ENCODE data around the gene MYOD1.
A peak's percentile ranks its signal among the peaks of the same experiment; 100 is the strongest.

MYOD1 gene

GRCh38 chr11:17702876-17703275 lies 16.5 kb upstream of the MYOD1 start:
- no peak for DNase-seq (ENCODE audit: low read depth in 2 of 2)

GRCh38 chr11:17703951-17704350 lies 15.4 kb upstream of the MYOD1 start:
- no peak for DNase-seq (ENCODE audit: low read depth in 2 of 2)

DNA sequence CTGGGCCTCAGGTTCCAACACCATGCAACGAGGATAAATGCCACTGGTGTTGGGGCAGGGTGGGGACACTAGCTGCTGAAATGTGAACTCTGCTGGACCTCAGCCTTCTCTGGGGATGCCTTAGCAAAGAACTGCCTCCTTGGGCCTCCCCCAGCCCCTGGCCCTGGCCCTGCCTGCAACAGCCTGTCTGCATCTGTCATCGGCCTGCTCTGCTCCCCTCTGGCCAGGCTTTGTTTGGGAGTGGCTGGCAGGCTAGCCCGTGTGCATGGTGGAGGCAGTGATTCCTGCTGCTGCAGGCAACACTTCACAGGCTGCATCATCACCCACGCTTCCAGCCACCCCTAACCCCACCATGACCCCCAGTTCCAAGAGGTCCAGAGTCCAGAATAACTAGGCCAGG lies 11.5 kb upstream of the MYOD1 start:
- DNase-seq (ENCODE audit: low read depth in 2 of 2), result no peak

GRCh38 chr11:17711836-17712235 lies 7.5 kb upstream of the MYOD1 start:
- DNase-seq (ENCODE audit: low read depth in 2 of 2), result no peak

DNA sequence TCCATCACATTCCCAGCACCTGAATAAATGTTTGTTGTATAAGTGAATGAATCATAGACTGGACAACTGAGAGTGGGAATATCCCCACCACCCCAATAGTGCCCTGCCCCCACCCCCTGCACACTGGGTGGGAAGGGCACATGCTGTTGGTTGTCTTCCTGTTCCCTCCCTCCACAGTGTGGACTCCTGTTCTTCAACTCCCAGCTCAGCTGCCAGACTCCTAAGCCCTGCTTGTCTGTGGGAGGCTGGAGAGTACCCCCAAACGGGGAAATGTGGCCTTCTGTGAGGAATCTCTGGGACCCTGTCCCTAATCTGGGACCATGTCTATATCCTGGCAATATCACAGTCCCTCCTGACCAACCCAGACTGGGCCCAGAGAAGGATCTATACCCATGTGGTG lies 5.5 kb upstream of the MYOD1 start:
- DNase-seq (ENCODE audit: low read depth in 2 of 2), result no peak

GRCh38 chr11:17714356-17714854 lies 5.0 kb upstream of the MYOD1 start:
- DNase-seq (ENCODE audit: low read depth in 2 of 2), result no peak

- DNase-seq (ENCODE audit: low read depth in 2 of 2), result no peak
Measured at GRCh38 chr11:17714870-17715269, 4.5 kb upstream of the MYOD1 start.

DNA sequence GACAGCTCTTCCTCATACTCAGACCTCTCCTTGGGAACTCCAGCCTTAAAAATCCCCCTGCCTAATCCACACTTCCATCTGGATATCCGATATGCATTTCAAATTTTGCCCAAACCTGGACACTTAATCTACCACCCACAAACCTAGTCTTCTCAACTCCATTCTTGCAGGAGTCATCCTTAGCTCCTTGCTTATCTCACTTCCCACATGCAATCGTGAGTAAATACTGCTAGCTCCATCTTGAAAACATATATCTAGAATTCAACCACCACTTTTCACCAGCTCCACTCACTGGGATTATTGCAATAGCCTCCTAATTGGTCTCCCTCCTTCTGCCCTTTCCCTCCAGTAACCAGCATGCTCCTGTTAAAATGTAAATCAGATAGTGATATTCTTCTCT lies 2.6 kb upstream of the MYOD1 start:
- DNase-seq (ENCODE audit: low read depth in 2 of 2), result no peak

GRCh38 chr11:17718015-17718414 lies 1.4 kb upstream of the MYOD1 start:
- no peak for DNase-seq (ENCODE audit: low read depth in 2 of 2)

- no peak for DNase-seq (ENCODE audit: low read depth in 2 of 2)
Measured at GRCh38 chr11:17718510-17718962, 835 bp upstream of the MYOD1 start.

DNA sequence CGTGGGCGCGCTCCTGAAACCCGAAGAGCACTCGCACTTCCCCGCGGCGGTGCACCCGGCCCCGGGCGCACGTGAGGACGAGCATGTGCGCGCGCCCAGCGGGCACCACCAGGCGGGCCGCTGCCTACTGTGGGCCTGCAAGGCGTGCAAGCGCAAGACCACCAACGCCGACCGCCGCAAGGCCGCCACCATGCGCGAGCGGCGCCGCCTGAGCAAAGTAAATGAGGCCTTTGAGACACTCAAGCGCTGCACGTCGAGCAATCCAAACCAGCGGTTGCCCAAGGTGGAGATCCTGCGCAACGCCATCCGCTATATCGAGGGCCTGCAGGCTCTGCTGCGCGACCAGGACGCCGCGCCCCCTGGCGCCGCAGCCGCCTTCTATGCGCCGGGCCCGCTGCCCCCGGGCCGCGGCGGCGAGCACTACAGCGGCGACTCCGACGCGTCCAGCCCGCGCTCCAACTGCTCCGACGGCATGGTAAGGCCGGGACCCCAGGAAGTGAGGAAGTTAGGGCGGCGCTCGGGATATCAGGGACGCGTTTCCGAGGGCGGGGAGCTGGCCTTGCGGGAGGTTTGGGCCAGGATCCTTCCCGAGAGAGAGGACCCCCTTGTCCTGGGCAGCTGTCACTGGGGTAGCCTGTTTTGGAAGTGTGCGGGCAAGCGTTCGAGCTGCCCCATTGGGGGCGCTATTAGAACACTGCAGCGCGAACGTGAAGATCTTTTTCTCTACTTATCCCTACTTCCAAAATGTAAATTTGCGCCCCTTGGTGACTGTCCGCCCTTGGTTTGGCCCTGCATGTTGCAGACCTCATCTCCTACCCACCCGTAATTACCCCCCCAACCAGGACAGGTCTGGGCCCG lies 796 bp downstream of the MYOD1 start:
- DNase-seq (ENCODE audit: low read depth in 2 of 2), result no peak

DNA sequence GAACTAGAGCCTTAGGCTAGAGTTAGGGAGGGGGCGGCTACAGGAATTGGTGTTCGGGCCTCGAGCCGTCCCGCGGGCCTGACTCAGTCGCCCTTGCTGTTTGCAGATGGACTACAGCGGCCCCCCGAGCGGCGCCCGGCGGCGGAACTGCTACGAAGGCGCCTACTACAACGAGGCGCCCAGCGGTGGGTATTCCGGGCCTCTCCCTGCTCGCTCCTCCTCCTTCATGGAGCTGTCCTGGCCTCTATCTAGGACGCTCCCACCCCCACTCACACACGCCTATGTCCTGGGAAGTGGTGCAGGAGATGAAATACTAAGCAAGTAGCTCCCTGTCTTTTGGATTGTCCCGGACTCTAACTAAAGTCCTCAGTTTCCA lies 1.4 kb downstream of the MYOD1 start:
- no peak for DNase-seq (ENCODE audit: low read depth in 2 of 2)

DNA sequence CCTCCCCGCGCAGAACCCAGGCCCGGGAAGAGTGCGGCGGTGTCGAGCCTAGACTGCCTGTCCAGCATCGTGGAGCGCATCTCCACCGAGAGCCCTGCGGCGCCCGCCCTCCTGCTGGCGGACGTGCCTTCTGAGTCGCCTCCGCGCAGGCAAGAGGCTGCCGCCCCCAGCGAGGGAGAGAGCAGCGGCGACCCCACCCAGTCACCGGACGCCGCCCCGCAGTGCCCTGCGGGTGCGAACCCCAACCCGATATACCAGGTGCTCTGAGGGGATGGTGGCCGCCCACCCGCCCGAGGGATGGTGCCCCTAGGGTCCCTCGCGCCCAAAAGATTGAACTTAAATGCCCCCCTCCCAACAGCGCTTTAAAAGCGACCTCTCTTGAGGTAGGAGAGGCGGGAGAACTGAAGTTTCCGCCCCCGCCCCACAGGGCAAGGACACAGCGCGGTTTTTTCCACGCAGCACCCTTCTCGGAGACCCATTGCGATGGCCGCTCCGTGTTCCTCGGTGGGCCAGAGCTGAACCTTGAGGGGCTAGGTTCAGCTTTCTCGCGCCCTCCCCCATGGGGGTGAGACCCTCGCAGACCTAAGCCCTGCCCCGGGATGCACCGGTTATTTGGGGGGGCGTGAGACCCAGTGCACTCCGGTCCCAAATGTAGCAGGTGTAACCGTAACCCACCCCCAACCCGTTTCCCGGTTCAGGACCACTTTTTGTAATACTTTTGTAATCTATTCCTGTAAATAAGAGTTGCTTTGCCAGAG lies 2.0 kb downstream of the MYOD1 start:
- no peak for DNase-seq (ENCODE audit: low read depth in 2 of 2)

DNA sequence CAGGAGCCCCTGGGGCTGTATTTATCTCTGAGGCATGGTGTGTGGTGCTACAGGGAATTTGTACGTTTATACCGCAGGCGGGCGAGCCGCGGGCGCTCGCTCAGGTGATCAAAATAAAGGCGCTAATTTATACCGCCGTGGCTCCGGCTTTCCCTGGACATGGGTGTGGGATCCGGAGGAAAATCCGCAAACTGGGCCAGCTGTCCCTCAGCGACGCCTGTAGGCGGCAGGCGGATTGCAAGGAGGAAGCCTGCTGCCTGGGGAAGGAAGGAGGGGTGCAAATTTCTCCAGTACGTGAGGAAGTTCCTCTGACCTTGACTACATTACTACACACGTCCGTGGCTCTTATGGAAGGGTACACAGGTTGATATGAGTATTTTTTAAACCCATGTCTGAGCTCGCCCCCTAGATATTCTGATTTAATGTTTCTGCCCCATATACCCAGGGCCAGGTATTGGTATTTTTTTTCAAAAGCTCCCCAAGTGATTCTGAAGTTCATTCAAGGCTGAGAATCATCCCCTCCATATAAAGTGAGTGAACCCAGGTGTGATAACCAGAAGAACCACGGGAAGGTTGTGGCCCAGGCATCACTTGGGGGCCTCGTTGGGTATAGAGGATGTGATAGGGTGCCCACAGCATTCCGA lies 2.8 kb downstream of the MYOD1 start:
- DNase-seq (ENCODE audit: low read depth in 2 of 2), result no peak

DNA sequence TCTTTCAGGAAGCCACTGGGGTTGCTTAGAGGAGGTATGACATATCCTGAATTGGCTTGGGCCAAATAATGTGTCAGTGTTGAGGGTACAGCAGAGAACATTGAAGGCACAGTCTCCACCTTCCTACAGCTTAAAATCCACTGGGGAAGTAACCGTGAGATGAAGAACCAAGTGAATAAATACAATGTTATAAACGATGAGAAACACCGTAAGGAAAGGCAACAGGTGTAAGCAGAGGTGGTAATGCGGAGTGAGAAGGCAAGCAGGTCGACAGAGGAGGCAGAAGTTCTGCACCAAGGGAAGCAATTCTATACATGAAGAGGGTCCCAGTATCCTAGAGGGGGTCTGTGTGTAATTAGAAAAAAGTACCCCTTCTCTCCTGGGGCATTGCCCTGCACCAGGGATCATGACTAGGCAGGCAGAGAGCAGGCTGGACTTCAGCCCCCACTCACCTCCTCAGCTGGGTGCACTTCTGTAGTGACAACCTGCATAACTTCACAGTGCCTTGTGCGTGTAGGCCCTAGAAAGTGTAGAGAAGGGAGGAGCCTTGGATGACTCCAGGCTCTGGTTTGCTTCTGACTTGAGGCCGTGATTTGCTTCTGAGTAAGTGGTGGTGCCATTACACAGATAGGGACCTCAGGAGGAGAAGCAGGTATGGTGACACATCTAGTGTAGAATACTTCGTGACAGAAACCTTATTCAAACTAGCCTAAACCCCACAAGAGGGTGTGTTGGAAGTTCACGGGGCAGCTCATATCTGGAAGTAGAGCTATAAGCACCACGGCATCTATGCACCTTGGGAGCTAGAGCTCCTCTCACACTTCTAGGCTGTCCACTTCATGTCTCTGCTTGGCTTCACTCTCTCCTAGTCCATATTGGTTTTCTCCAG lies 4.9 kb downstream of the MYOD1 start:
- no peak for DNase-seq (ENCODE audit: low read depth in 2 of 2)

GRCh38 chr11:17725174-17725573 lies 5.8 kb downstream of the MYOD1 start:
- no peak for DNase-seq (ENCODE audit: low read depth in 2 of 2)

DNA sequence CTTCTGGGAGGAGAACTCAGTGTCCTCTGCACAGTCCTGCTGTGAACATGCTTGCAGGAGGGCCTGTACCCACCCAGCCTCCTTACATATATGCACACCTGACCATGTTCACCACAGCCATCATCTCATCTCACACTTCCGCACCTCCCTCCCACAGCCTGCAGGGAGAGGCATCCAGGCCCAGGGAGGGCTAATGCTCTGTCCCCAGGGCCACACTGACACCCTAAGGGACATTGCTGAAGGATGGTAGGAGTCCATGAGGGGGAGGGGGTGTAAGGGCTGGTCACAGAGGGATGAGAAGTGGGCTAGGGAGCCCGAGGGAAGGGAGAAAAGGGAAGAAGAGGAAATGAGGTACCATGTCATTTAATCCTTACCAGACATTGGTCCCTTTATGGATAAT lies 10.8 kb downstream of the MYOD1 start:
- no peak for DNase-seq (ENCODE audit: low read depth in 2 of 2)

DNA sequence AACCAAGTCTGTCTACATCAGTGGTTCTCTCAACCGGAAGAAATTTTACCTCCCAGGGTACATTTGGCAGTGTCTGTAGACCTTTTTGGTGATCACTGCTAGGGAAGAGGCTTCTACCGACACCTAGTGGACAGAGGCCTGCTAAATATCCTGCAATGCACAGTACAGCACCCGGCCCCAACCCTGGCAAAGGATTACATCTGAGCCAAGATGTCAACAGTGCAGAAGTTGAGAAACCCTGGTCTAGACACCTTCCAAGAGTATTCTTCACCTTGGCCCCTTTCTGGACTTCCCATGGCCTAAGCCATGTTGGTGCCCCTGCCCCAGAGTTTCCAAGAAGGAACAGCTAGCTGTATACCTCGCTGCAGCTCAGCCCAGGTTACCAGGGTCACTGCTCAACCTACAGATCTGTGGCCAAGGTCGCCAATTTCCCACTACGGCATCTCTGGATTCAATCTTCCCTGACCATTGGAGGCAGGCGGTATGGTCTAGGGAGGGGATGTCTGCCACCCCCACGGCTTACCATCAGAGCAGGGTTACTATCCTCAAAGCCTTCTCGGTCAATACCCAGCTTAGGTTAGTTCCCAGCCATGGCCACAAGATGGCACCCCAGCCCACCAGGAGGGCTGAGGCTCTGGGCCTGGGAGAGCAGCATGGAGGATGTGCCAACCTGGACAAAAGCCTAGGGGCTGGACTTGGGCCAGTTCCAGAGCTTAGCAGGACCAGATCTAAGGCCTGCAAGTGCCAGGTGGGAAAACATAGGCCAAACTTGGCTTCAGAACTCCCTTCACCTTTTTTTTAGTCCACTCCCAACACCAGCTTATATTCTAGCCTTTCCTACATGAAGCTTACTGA lies 11.5 kb downstream of the MYOD1 start:
- DNase-seq (ENCODE audit: low read depth in 2 of 2), result peak in 1 of 2 donors; percentile 12

GRCh38 chr11:17733261-17733660 lies 13.9 kb downstream of the MYOD1 start:
- DNase-seq (ENCODE audit: low read depth in 2 of 2), result no peak

GRCh38 chr11:17734418-17734911 lies 15.1 kb downstream of the MYOD1 start, which contains the start of gene KCNC1:
Gene KCNC1 (plus strand): TSS chr11:17734781. CDS start chr11:17736003, 1,222 bp downstream.
- DNase-seq (ENCODE audit: low read depth in 2 of 2), result no peak

Data from stimulated activated CD8-positive, alpha-beta memory T cell treated with anti-CD3 and anti-CD28 coated beads, Interleukin-7, amount 100 ng/mL, for 1 hour (primary cell).